Hindlimb muscle (tissue), 1 donor: ENCODE measurements around the gene MOSPD3. TPM values are rescaled to one million over a fixed set of nuclear protein-coding genes. Genes with fewer than 3 reads are reported as not detected.

Experiments used
- DNase-seq: peaks from one replicate; pipeline ENCODE4 v3.0.0-alpha.2; 2013
- polyA plus RNA-seq: library from polyadenylated mRNA; unstranded; fragments of 120-200 nt; gene quantifications from one replicate; pipeline ENCODE4 v1.2.1, GENCODE V29; 2013; ENCODE audit not compliant: insufficient read length

MOSPD3 gene
- polyA plus RNA-seq, 1 donor, result 17.9 TPM

DNA sequence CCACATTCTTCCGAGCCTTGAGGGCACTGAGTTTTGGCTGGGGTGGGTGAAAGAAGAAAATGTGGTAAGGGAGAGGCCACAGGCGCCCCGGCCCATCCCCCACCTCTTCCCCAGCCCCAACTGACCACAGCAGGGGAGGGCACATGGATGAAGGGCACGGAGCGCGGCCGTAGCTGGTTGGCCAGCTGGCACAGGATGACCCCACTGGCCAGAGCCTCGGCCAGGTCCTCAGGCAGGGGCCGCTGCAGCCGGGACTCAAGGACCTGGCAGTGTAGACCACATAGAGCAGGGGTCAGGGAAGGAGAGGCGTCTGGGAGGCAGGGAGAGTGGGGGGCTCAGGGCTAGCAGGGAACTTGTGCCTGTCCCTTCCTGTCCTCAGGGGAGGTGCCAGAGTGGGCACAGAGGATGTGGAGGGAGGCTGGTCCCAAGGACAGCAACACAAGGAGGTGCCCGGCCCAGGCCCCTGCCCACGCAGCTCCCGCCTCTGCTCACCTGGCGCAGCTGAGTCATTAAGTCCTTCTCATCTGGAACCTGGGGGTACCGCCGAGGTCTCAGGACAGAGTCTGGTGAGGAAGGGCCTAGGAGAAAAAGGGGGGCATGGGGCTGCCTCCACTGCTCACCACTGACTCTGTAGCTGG lies 36.5 kb upstream of the MOSPD3 start:
- no peak for DNase-seq

DNA sequence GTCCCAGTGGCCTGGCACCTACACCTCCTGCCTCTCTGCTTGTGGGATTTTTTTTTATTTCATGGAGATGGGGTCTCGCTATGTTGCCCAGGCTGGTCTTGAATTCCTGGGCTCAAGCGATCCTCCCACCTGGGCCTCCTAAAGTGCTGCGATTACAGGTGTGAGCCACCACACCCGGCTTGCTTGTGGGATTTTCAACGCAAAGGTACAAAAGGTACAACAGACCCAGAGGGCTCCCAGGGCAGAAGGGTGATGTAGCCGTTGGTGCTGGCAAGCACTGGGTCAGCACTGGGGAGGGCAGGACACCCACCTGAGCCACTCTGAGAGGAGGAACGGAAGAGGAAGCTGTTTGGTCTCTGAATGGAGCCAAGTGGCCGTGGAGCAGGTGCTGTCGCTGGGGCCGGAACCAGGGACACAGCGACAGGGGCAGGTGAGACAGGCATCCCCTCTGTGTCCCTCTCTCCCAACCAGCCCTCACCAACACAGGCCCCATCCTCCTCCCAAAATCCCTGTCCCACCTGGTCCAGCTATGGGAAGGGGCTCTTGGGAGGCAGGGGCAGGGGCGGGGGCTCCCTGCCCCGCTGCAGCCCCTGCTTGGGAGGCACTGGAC lies 35.9 kb upstream of the MOSPD3 start:
- DNase-seq, result no peak

- no peak for DNase-seq
Measured at GRCh38 chr7:100577103-100577502, 35.2 kb upstream of the MOSPD3 start.

DNA sequence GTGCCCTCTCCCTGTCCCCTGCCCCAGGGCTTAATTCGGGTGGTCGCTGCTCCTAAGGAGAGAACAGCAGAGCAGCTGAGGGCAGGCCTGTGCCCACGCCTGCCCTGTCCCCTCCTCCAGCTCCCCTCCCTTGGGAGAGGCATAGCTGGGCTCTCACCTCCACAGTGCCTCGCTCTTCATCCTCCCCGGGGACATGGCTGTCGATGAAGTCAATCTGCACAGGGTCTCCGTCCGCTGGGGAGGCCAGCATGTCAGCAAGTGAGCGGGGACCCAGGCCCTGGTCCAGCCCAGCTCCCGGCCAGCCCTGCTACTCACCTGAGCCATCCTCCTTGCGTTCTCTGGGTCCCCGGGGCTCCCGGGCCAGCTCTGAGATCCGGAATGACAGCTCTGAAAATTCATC lies 34.8 kb upstream of the MOSPD3 start:
- no peak for DNase-seq

GRCh38 chr7:100578246-100579183 lies 33.8 kb upstream of the MOSPD3 start:
- no peak for DNase-seq

- DNase-seq, result no peak
Measured at GRCh38 chr7:100580466-100581283, 31.7 kb upstream of the MOSPD3 start.

- no peak for DNase-seq
Measured at GRCh38 chr7:100582041-100582579, 30.2 kb upstream of the MOSPD3 start.

DNA sequence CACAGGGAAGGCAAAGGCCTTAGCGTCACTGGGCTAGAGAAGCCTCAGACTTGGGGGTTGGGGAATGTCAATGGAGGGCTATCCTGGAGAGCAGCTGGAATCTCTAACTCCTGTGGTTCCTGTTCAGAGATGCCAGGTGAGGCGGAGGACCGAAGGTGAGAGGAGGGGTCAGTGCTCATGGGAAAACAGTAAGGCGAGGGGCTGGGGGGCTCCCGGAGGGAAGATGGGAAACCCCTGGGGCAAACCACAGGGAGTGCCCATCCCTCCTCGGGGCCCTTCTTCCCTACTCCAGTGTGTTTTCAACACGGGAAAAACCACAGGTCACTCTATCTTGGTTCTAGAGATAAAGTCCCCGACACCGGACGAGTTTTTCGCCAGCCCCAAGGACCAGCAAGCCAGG lies 29.7 kb upstream of the MOSPD3 start:
- DNase-seq, result no peak

DNA sequence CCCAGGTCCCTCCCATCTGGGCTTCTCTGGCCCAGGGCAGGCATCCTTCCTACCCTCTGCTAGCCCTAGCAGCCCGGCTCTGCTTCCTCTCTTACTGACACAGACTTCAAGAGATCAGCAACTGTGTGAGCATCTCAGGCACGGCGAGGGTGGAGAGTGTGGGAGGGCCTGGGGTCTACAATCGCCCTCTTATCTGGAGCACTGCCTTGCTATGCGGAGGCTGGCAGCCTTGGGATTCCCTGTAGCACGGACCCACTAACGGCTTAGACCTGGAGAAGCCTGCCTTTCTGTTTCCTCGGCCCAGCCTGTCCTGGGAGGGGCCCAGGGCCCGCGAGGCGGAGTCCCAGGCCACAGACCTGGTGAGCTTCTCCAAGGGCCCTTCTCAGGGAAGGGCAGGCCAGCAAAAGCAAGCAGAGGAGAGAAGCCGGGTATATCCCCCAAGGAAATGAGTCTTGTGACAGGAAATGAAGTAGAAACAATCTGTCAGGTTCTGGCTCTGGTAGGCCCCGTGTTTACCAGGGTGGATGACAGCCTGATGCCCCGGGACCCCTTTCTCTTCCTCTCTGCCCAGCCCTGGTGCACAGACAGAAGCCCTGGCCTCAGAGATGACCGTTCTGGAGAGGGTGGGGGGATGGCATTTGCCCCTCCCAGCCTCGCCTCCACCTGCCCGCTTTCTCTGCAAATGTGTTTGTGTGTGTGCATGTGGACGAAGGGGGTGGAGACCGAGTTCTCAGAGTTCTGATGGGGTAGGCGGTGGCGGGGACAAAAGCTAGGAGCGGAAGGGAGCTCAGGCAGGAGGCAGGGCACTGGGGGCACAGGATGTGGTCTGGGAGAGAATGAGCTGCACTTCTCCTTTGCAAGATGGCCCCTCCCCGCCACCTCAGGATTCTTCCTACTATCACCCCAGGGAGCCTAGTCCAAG lies 28.9 kb upstream of the MOSPD3 start:
- no peak for DNase-seq

- no peak for DNase-seq
Measured at GRCh38 chr7:100584054-100584682, 28.2 kb upstream of the MOSPD3 start.

GRCh38 chr7:100584683-100585510 lies 27.4 kb upstream of the MOSPD3 start:
- DNase-seq, result no peak

DNA sequence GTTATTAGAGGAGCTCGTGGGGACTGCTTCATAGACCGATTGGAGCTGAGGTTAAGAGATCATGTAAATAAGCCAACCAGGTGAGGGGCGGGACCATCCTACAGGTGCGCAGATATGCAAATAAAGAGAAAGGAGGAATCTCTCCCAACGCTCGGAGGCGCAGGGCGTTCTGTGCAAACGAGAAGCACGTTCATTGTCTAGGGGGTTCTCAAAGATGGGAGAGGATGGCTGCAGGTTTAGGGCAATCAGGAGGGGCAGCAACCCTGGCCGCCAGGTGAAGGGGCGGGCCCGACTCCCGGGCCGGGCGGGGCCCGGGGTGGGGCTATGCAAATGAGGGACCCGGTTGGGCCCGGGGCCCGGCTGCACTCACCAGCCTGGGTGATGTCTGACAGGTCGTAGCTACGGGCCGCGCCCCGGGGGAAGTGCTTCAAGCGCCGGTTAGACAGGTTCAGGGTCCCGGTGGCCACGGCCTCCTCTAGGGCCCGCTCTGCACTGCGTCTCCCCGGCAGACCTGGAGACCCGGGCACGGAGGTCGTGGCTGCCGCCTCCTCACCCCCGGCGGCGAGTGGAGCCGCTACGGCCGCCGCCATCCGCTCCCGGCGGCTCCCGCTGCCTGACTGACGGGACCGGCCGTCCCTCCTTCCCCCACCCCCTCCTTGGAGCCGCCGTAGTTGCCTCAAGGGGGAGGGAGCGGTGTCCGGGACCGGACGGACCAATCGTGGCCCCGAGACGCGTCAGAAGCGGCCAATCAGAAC lies 26.7 kb upstream of the MOSPD3 start, which contains the start of gene LRCH4:
Gene LRCH4, minus strand, starts transcription at position 619 of the 755 bp plus-strand sequence. Its CDS starts 29 bp downstream, at position 590.
- no peak for DNase-seq

- peak; percentile 100 for DNase-seq
Measured at GRCh38 chr7:100586266-100587025, 25.9 kb upstream of the MOSPD3 start, which contains the start of gene FBXO24. Gene FBXO24, plus strand, starts transcription at chr7:100586328. Its CDS starts 298 bp downstream, at chr7:100586626.

GRCh38 chr7:100588438-100588837 lies 23.9 kb upstream of the MOSPD3 start:
- DNase-seq, result no peak

- DNase-seq, result no peak
Measured at GRCh38 chr7:100589341-100589947, 22.9 kb upstream of the MOSPD3 start.

DNA sequence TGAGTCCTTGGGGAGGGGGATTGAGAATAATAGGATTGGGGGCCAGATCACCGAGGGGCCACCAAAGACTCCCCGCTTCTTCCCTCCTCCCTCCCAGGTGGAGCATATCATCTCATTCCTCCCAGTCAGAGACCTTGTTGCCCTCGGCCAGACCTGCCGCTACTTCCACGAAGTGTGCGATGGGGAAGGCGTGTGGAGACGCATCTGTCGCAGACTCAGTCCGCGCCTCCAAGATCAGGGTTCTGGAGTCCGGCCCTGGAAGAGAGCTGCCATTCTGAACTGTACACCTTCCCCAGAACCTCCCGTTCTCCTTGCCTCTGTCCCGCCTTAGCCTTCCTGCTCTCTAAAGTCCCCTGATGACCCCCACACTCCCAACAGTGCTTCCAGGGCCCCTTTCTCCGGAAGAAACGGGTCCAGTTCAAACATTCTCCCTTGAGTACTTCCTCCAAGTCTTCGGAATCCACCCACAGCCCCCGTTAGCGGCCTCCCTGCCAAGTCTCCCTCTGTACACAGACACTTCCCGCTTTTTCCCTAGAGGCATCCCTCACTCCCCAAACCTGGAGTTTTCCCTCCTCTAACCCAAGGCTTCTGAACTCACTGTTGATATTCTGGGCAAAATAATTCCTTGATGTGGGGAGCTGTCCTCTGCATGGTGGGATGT lies 22.1 kb upstream of the MOSPD3 start:
- DNase-seq, result no peak

- DNase-seq, result no peak
Measured at GRCh38 chr7:100591596-100591995, 20.7 kb upstream of the MOSPD3 start.
